HCT116 (cell line): ENCODE results near the gene ICE1.

ENCODE experiments used
- CEBPB ChIP-seq: IDR thresholded peaks from 2 replicates; pipeline ENCODE4 v1.6.1; 2012; ENCODE audit warnings: low read depth
- CTCF ChIP-seq, 3 experiments: fragments of 200-600 bp in 1 of 3; sonication (generic) in 1 of 3; IDR thresholded peaks in 2 of 3; conservative IDR thresholded peaks in 1 of 3; 2 replicates each; pipeline ENCODE4 v1.5.1; 2012 to 2017; ENCODE audit warnings: low read depth in 2 of 3, low read length in 2 of 3, antibody characterized with exemption in 1 of 3, borderline replicate concordance in 1 of 3, control low read depth in 1 of 3, mild to moderate bottlenecking in 1 of 3, mixed read lengths in 1 of 3, mixed run types in 1 of 3, moderate library complexity in 1 of 3; ENCODE audit not compliant: insufficient read depth in 1 of 3
- EZH2 ChIP-seq: fragments of 200-600 bp; sonication (generic); IDR thresholded peaks from 2 replicates; pipeline ENCODE4 v1.6.1; 2017; ENCODE audit warnings: antibody characterized with exemption, mixed run types
- EZH2phosphoT487 ChIP-seq: fragments of 200-600 bp; IDR thresholded peaks from 2 replicates; pipeline ENCODE4 v1.6.1; 2018; ENCODE audit warnings: antibody characterized with exemption, borderline replicate concordance
- POLR2A ChIP-seq: IDR thresholded peaks from 2 replicates; pipeline ENCODE4 v1.7.0; 2011; ENCODE audit warnings: borderline replicate concordance; ENCODE audit not compliant: insufficient read depth, insufficient read length; ENCODE audit errors: extremely low read depth
- RAD21 ChIP-seq: IDR thresholded peaks from 2 replicates; pipeline ENCODE4 v1.6.1; 2012; ENCODE audit warnings: low read depth, mild to moderate bottlenecking
- REST ChIP-seq: IDR thresholded peaks from 2 replicates; pipeline ENCODE4 v1.6.1; 2012; ENCODE audit warnings: low read depth
- SIN3A ChIP-seq: IDR thresholded peaks from 2 replicates; pipeline ENCODE4 v1.6.1; 2012; ENCODE audit warnings: low read depth

- TF ChIP-seq CTCF (IDR thresholded peaks at IDR 0.05 in 2 of 3, conservative IDR thresholded peaks at IDR 0.05 in 1 of 3; ENCODE audit: borderline replicate concordance in 1 of 3, insufficient read depth in 1 of 3, low read depth in 2 of 3, low read length in 2 of 3) = no peak
- no peak for TF ChIP-seq POLR2A
- TF ChIP-seq EZH2 = no peak
- TF ChIP-seq CEBPB = no peak
- no peak for TF ChIP-seq EZH2phosphoT487
- no peak for TF ChIP-seq SIN3A
- TF ChIP-seq RAD21 = no peak
- TF ChIP-seq REST = no peak
Measured at GRCh38 chr5:5373351-5373989, 49.0 kb upstream of the ICE1 start.
